B cell (primary cell): Measurements from ENCODE around the gene PRKCB. TPM values are rescaled to one million over a fixed set of nuclear protein-coding genes. Genes with fewer than 3 reads are reported as not detected.

ENCODE experiments used
- ATAC-seq: fragments of 200-7000 bp; cut with Tn5 transposase; one replicate; pipeline ENCODE4 v1.10.0; 2021; ENCODE audit warnings: low read depth, mild to moderate bottlenecking, moderate number of reproducible peaks, moderate library complexity
- CTCF ChIA-PET: fragments of 350-600 bp; sonication (Branson Sonifier 250); formaldehyde crosslinking; loops from one replicate; lab custom pipeline; 2021; ENCODE audit warnings: antibody characterized with exemption, inconsistent platforms; lab: Charles Lee
- POLR2A ChIA-PET: fragments of 350-600 bp; sonication (Branson Sonifier 250); formaldehyde crosslinking; loops from one replicate; lab custom pipeline; 2021; ENCODE audit warnings: antibody characterized with exemption; lab: Charles Lee
- DNase-seq: peaks from one replicate; pipeline ENCODE4 v3.0.0; 2013
- H2AFZ ChIP-seq: 2 replicates; pipeline ENCODE4 v1.6.1; 2012; ENCODE audit warnings: mild to moderate bottlenecking, low read depth, low read length; ENCODE audit not compliant: insufficient read depth, poor library complexity, severe bottlenecking
- H3K27ac ChIP-seq, 2 donors: 1 replicate in 1 of 2; 2 replicates in 1 of 2; pipeline ENCODE4 v1.5.1; 2012 to 2013; ENCODE audit warnings: low read length in 2 of 2, mild to moderate bottlenecking in 2 of 2, moderate library complexity in 1 of 2
- H3K27me3 ChIP-seq, 4 experiments: fragments of 200-600 bp in 1 of 4; sonication (generic) in 1 of 4; replicated peaks in 1 of 4; 1 replicate in 2 of 4; 2 replicates in 2 of 4; pipeline versions ENCODE4 v1.6.1 to v1.7.0; 2013 to 2016; ENCODE audit warnings: low read length in 3 of 4, mild to moderate bottlenecking in 2 of 4, mixed read lengths in 1 of 4, moderate library complexity in 1 of 4; ENCODE audit not compliant: insufficient read depth in 4 of 4, control insufficient read depth in 3 of 4; ENCODE audit errors: control extremely low read depth in 1 of 4
- H3K36me3 ChIP-seq, 2 experiments: replicated peaks in 1 of 2; 1 replicate in 1 of 2; 2 replicates in 1 of 2; pipeline versions ENCODE4 v1.6.1 to v1.7.1; 2013; ENCODE audit warnings: low read length in 1 of 2; ENCODE audit not compliant: insufficient read depth in 2 of 2, control insufficient read depth in 1 of 2; ENCODE audit errors: control extremely low read depth in 1 of 2, extremely low read depth in 1 of 2
- H3K4me1 ChIP-seq, 2 donors: fragments of 200-600 bp in 1 of 2; sonication (generic) in 1 of 2; 1 replicate in 1 of 2; 2 replicates in 1 of 2; pipeline versions ENCODE4 v1.5.1 to v1.6.1; 2013 to 2017; ENCODE audit warnings: low read length in 2 of 2; ENCODE audit not compliant: control insufficient read depth in 2 of 2, insufficient read depth in 2 of 2
- H3K4me2 ChIP-seq: replicated peaks from 2 replicates; pipeline ENCODE3; 2012; ENCODE audit warnings: mild to moderate bottlenecking, low read depth, low read length; ENCODE audit not compliant: poor library complexity, severe bottlenecking
- H3K4me3 ChIP-seq, 5 experiments: fragments of 200-600 bp in 1 of 5; sonication (generic) in 1 of 5; 1 replicate in 3 of 5; 2 replicates in 2 of 5; pipeline versions ENCODE4 v1.5.1 to v1.7.0; 2011 to 2016; ENCODE audit warnings: low read length in 4 of 5, mild to moderate bottlenecking in 4 of 5, low read depth in 2 of 5, control low read depth in 1 of 5, moderate library complexity in 1 of 5; ENCODE audit not compliant: insufficient read depth in 1 of 5; ENCODE audit errors: control extremely low read depth in 1 of 5, extremely low read depth in 1 of 5
- H3K79me2 ChIP-seq: fragments of 200-600 bp; sonication (generic); one replicate; pipeline ENCODE4 v1.6.0; 2016; ENCODE audit warnings: low read length; ENCODE audit not compliant: control insufficient read depth, insufficient read depth
- H3K9ac ChIP-seq: fragments of 200-600 bp; sonication (generic); 2 replicates; pipeline ENCODE4 v1.6.1; 2017; ENCODE audit warnings: mild to moderate bottlenecking, low read length, moderate library complexity
- H3K9me3 ChIP-seq, 3 donors: one replicate each; pipeline versions ENCODE4 v1.6.1 to v1.7.1; 2013; ENCODE audit warnings: low read length in 2 of 3; ENCODE audit not compliant: control insufficient read depth in 2 of 3, insufficient read depth in 1 of 3; ENCODE audit errors: control extremely low read depth in 1 of 3
- H4K20me1 ChIP-seq: 2 replicates; pipeline ENCODE4 v1.6.0; 2012; ENCODE audit warnings: mild to moderate bottlenecking, low read length; ENCODE audit not compliant: insufficient read depth, control insufficient read depth, poor library complexity, severe bottlenecking
- H3K27ac Mint-ChIP-seq: one replicate; pipeline ENCODE4 v1.8.0; 2021; ENCODE audit warnings: mixed read lengths
- H3K27me3 Mint-ChIP-seq: one replicate; pipeline ENCODE4 v1.8.0; 2021; ENCODE audit warnings: mixed read lengths
- H3K4me1 Mint-ChIP-seq: one replicate; pipeline ENCODE4 v1.8.0; 2021; ENCODE audit warnings: mixed read lengths
- H3K4me3 Mint-ChIP-seq: one replicate; pipeline ENCODE4 v1.8.0; 2021; ENCODE audit warnings: mixed read lengths
- H3K9me3 Mint-ChIP-seq: one replicate; pipeline ENCODE4 v1.8.0; 2022; ENCODE audit warnings: mixed read lengths; ENCODE audit not compliant: insufficient read depth
- EZH2 ChIP-seq: IDR thresholded peaks from 2 replicates; pipeline ENCODE4 v1.6.1; 2012; ENCODE audit warnings: borderline replicate concordance, low read depth, mild to moderate bottlenecking, moderate library complexity, low read length; ENCODE audit not compliant: insufficient read depth, poor library complexity, severe bottlenecking
- WGBS: methylation state at CpG from one replicate; pipeline ENCODE4 v1.1.5; 2013; ENCODE audit warnings: missing lambda C conversion rate; ENCODE audit not compliant: insufficient coverage; 5-methylcytosine and 5-hydroxymethylcytosine counted together
- intact Hi-C: fragments of 100-400 bp; cut with micrococcal nuclease; formaldehyde crosslinking; loops from one replicate; pipeline ENCODE4 v1.10.0; 2022
- polyA plus RNA-seq: library from polyadenylated mRNA; depleted of rRNA; stranded (reverse); fragments of >200 nt; gene quantifications from 2 replicates; pipeline ENCODE4 v1.2.3, GENCODE V29; 2012
- total RNA-seq, 2 donors: library from RNA; stranded (reverse); fragments of 120-200 nt in 1 of 2; gene quantifications; 1 replicate in 1 of 2; 2 replicates in 1 of 2; pipeline versions ENCODE4 v1.2.3 to v1.2.4, GENCODE V29; 2013 to 2022
- TF ChIP-seq, protein P1 (sequence below): fragments of 200-600 bp; IDR thresholded peaks from one replicate; pipeline ENCODE4 v1.8.0; 2022; ENCODE audit warnings: antibody characterized with exemption, mild to moderate bottlenecking

Gene PRKCB
- total and polyA plus RNA-seq, 2 donors (not counting 1 experiment from before 2014, with no cell fraction given), result 106 to 373 TPM

DNA sequence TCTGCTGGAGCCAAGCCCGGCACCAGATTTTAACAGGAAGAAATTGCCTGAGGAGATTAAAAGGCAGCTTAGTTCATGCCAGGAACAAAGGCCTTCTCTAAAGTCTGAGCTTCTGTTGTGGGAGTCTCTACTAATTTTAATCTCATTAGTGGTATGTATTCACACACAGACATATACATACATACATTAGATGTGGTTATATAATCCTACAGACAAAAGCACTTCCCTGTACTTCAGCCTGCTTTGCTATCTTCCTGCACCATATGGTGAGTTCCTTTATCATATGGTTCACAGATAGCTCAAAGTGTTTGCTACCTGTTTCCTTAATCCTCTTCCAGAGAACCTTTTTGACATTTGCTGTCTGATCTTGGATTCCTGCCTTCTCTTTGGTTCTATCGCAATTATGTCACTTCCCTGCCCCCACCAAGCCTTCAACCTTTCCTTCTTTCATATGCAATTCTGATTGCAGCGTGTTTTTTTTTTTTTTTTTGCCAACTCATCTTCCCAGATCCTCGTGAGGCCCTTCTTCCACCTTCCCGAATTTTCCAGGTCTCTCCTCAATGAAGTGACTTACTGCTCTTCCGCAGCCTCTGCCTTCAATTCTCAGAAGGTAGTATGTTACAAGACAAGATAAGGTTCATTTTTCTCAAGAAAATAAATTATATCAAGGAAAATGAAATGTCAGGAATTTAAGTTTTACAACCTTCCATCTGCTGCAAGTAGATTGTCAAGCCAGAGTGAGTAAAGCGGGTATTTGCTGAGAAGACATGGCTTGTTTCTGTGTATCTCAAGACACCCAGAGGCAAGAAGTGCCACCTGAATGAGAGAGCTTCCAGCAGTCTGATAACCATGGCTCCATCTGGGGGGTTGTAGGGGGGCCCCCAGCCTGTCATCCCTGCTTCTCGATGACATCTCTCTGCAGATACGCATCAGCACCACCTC, 300.1 kb downstream of the PRKCB start:
- TF ChIP-seq, protein P1, sequence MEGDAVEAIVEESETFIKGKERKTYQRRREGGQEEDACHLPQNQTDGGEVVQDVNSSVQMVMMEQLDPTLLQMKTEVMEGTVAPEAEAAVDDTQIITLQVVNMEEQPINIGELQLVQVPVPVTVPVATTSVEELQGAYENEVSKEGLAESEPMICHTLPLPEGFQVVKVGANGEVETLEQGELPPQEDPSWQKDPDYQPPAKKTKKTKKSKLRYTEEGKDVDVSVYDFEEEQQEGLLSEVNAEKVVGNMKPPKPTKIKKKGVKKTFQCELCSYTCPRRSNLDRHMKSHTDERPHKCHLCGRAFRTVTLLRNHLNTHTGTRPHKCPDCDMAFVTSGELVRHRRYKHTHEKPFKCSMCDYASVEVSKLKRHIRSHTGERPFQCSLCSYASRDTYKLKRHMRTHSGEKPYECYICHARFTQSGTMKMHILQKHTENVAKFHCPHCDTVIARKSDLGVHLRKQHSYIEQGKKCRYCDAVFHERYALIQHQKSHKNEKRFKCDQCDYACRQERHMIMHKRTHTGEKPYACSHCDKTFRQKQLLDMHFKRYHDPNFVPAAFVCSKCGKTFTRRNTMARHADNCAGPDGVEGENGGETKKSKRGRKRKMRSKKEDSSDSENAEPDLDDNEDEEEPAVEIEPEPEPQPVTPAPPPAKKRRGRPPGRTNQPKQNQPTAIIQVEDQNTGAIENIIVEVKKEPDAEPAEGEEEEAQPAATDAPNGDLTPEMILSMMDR, result no peak
- no peak for TF ChIP-seq EZH2
- intact Hi-C loops, result no loop called here
- H3K27ac Mint-ChIP-seq, result no peak overlapping the region
- H3K4me1 Mint-ChIP-seq, result no peaks in the 10 kb centered on the region
- Histone ChIP-seq H3K36me3 (peaks cover 7 to 73% of the 10 kb centered on the region in 2 experiments), H3K4me3 (no peak overlapping the region), H3K79me2 (peaks cover 33% of the 10 kb centered on the region), H3K4me2 (no peak overlapping the region), H2AFZ (no peak overlapping the region), H4K20me1 (peaks cover 49% of the 10 kb centered on the region), H3K27ac (no peak overlapping the region), H3K27me3 (no peaks in the 10 kb centered on the region), H3K9me3 (no peaks in the 10 kb centered on the region), H3K9ac (no peak overlapping the region), H3K4me1 (no peaks in the 10 kb centered on the region)
- 88% methylated on average over 5 of the region's 9 CpGs for WGBS
- DNase-seq (no peak), ATAC-seq (no peak)
- POLR2A ChIA-PET, result no interaction called here
- no peak overlapping the region for H3K4me3 Mint-ChIP-seq
- no peaks in the 10 kb centered on the region for H3K27me3 Mint-ChIP-seq
- CTCF ChIA-PET, result interaction anchor here (1.3 to 2.2 kb wide), 3 partner anchors 65 to 333 kb away, joined by 3 to 5 read pairs (median 4); no protein-coding TSS in a partner anchor
- H3K9me3 Mint-ChIP-seq, result no peaks in the 10 kb centered on the region

DNA sequence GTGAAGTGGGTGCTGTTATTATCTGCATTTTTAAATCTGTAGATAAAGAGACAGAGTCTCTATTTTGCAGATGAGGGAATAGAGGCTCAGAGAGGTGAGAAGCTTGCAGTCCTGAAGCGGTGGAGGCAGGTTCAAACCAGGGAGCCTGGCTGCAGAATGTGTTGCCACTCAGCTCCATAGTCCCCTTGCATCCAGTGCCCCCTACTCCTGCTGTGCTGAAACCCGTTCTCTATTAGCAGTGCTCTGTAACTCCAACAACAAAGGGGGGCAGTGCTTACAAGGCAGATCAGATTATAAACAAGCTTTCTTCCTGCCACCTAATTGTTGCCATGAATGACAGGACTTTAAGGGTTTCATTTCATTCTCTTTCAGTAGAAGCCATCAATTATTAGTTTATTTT, 302.2 kb downstream of the PRKCB start:
- H3K79me2 ChIP-seq, result peaks cover 45% of the 10 kb centered on the region
- H3K9me3 ChIP-seq, result no peaks in the 10 kb centered on the region
- WGBS, result 100% methylated on average over 1 of the region's 2 CpGs
- H3K27ac Mint-ChIP-seq, result no peak overlapping the region
- no peak overlapping the region for H3K4me3 Mint-ChIP-seq
- intact Hi-C loops, result no loop called here
- no peaks in the 10 kb centered on the region for H3K27me3 ChIP-seq
- ChIA-PET POLR2A (no interaction called here), CTCF (no interaction called here)
- peaks cover 53% of the 10 kb centered on the region for H4K20me1 ChIP-seq
- no peaks in the 10 kb centered on the region for H3K9me3 Mint-ChIP-seq
- ATAC-seq (no peak), DNase-seq (no peak)
- no peak overlapping the region for H2AFZ ChIP-seq
- H3K27ac ChIP-seq, result no peak overlapping the region
- H3K4me2 ChIP-seq, result no peak overlapping the region
- TF ChIP-seq, protein P1, result no peak
- TF ChIP-seq EZH2, result no peak
- H3K36me3 ChIP-seq, result peaks cover 7 to 73% of the 10 kb centered on the region in 2 experiments
- no peaks in the 10 kb centered on the region for H3K4me1 Mint-ChIP-seq
- no peaks in the 10 kb centered on the region for H3K4me1 ChIP-seq
- no peaks in the 10 kb centered on the region for H3K27me3 Mint-ChIP-seq
- no peak overlapping the region for H3K9ac ChIP-seq
- H3K4me3 ChIP-seq, result no peak overlapping the region
